Hematopoietic multipotent progenitor cell treated with erythropoietin and hydrocortisone succinate and interleukin-3 and kit ligand, for 8 days (in vitro differentiated cells): ENCODE results near the gene CLEC18C.
"Not testable (repeated sequence)": the region's sequence is repeated elsewhere in the genome, so short reads cannot be mapped to it uniquely, and the experiment has no call there.

Source experiments
- DNase-seq: peaks from one replicate; pipeline ENCODE4 v3.0.0-alpha.2; 2015

CLEC18C gene

DNA sequence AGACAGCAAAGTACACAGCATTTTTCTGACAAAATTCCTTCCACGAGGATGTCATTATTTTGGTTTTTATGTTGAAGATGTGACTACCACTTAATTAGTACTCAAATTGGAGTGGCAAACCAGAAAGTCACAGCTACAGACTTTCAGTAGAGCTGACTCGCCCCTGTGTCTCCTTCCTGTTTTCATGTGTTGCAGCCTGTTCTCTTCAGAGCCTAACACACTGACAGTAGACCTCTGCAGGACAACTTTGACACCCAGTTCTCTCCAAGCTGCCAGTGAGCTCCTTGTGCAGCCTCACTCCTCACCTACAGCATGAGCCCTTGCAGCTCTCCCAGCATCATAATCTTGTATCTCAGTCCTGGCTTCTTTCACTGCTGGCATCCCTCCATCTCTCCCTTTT is 49.0 kb downstream of the CLEC18C start:
- DNase-seq, result not testable (repeated sequence)

DNA sequence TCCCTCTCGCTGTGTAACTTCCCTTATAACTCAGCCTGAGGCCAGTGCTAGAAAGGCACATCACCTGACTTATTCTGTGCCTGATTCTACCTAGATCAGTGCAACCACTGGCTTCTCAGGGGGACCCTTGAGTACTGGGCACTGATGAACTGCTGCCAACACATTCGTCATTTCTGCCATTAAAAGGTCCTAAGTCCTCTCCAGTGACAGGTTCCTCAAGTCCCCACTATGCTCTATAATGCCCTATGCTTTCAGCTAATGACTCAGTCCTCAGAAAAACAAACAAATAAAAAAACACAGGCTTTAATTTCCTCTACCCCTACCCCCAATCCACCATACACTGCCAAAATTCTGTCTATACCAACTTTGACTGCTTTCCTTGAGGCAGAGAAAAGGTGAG is 49.6 kb downstream of the CLEC18C start:
- DNase-seq, result not testable (repeated sequence)

DNA sequence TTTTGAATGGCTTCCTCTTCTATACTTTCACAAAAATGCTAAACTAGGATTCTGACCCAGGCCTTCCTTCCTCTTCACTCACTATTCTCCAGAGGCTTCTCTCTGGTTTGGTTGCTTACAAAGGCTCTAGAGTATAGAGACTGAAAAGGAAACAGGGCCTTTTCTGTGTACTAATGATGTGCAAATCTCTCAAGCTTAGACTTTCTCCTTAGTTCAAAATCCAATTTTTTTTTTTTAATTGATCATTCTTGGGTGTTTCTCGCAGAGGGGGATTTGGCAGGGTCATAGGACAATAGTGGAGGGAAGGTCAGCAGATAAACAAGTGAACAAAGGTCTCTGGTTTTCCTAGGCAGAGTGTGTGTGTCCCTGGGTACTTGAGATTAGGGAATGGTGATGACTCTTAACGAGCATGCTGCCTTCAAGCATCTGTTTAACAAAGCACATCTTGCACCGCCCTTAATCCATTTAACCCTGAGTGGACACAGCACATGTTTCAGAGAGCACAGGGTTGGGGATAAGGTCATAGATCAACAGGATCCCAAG is 50.5 kb downstream of the CLEC18C start:
- not testable (repeated sequence) for DNase-seq

DNA sequence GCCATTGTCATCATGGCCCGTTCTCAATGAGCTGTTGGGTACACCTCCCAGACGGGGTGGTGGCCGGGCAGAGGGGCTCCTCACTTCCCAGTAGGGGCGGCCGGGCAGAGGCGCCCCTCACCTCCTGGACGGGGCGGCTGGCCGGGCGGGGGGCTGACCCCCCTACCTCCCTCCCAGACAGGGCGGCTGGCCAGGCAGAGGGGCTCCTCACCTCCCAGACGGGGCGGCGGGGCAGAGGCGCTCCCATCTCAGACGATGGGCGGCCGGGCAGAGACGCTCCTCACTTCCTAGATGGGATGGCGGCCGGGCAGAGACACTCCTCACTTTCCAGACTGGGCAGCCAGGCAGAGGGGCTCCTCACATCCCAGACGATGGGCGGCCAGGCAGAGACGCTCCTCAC is 51.1 kb downstream of the CLEC18C start:
- not testable (repeated sequence) for DNase-seq

DNA sequence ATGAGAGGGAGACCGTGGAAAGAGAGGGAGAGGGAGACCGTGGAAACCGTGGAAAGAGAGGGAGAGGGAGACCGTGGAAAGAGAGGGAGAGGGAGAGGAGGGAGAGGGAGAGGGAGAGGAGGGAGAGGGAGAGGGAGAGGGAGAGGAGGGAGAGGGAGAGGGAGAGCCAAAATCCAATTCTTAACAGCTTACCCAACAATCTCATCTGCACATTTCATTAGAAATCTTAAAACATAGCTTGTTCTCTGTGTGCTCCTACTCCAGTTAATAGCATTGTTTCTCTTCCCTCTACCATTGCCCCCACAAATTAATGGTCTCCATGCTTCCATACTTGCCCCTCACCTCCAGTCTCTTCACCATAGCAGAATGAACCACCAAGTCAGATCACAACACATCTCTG is 51.8 kb downstream of the CLEC18C start:
- DNase-seq, result not testable (repeated sequence)

DNA sequence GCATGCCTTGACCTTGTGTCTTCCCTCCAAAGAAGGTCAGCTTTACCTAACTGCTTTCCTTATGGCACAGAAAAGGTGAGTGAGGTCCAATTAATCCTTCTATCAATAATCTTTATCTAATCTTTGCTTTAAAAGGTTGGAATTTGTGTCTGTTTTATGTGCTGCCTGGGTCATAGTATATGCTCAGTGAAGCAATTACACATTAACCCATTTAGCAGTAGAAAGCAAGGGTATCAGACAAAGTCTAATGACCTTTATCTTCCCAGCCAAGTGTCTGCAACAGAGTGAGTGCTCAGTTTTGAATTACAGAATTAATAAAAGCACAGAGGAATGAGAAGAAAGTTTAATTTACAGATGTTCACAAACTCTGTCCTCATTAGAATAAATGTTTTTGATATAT is 52.4 kb downstream of the CLEC18C start:
- not testable (repeated sequence) for DNase-seq

DNA sequence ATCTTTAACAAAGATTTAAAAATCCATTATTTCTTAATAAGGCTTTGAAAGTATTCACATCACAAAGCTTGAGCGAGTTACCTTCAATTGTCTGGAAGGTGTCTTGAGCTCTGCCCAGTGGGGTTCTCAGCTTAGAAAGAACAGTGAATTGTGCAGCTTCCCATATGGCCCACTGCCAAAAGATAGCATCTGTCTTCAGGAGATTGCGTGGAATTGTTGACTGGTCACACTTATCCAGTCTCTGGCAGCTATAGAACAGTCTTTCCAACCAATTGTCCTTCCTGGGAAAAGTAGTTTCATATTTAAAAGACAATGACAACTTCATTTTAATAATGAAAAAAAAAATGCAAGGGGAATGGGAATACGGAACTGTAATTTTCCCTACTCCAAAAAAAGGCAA is 58.2 kb downstream of the CLEC18C start:
- DNase-seq, result not testable (repeated sequence)
